CD4-positive, alpha-beta T cell (primary cell): Measurements from ENCODE around the gene AGT. TPM values are rescaled to one million over a fixed set of nuclear protein-coding genes. Genes with fewer than 3 reads are reported as not detected.

ENCODE experiments used
- ATAC-seq: fragments of 200-7000 bp; cut with Tn5 transposase; one replicate; pipeline ENCODE4 v1.10.0; 2022; ENCODE audit warnings: mild to moderate bottlenecking; ENCODE audit not compliant: poor library complexity
- CTCF ChIA-PET: fragments of 350-600 bp; sonication (Branson Sonifier 250); formaldehyde crosslinking; loops from one replicate; lab custom pipeline; 2021; ENCODE audit warnings: antibody characterized with exemption, inconsistent platforms; lab: Charles Lee
- POLR2A ChIA-PET: fragments of 350-600 bp; sonication (Branson Sonifier 250); formaldehyde crosslinking; loops from one replicate; lab custom pipeline; 2021; ENCODE audit warnings: antibody characterized with exemption, inconsistent platforms; lab: Charles Lee
- DNase-seq, 14 experiments: peaks; one replicate each; pipeline ENCODE4 v3.0.0-alpha.2; 2013 to 2020; ENCODE audit warnings: mixed read lengths in 2 of 14
- H3K27ac ChIP-seq, 2 donors: one replicate each; pipeline versions ENCODE4 v1.5.1 to v1.7.0; 2013; ENCODE audit warnings: low read length in 2 of 2, low read depth in 1 of 2, mild to moderate bottlenecking in 1 of 2
- H3K27me3 ChIP-seq, 2 experiments: 1 replicate in 1 of 2; 2 replicates in 1 of 2; pipeline versions ENCODE4 v1.6.1 to v1.7.0; 2013; ENCODE audit warnings: low read length in 2 of 2, control low read depth in 1 of 2, mild to moderate bottlenecking in 1 of 2, moderate library complexity in 1 of 2; ENCODE audit not compliant: insufficient read depth in 2 of 2, control insufficient read depth in 1 of 2
- H3K36me3 ChIP-seq: one replicate; pipeline ENCODE4 v1.6.1; 2013; ENCODE audit warnings: low read length, control low read depth; ENCODE audit not compliant: insufficient read depth
- H3K4me1 ChIP-seq: one replicate; pipeline ENCODE4 v1.6.1; 2013; ENCODE audit warnings: low read length, control low read depth; ENCODE audit not compliant: insufficient read depth
- H3K4me3 ChIP-seq: one replicate; pipeline ENCODE4 v1.5.1; 2013; ENCODE audit warnings: mild to moderate bottlenecking, low read length, moderate library complexity
- H3K9me3 ChIP-seq, 2 experiments: 1 replicate in 1 of 2; 2 replicates in 1 of 2; pipeline versions ENCODE4 v1.6.1 to v1.7.0; 2013; ENCODE audit warnings: low read length in 2 of 2, mild to moderate bottlenecking in 2 of 2, control low read depth in 1 of 2, moderate library complexity in 1 of 2; ENCODE audit not compliant: control insufficient read depth in 1 of 2, insufficient read depth in 1 of 2
- H3K27ac Mint-ChIP-seq: one replicate; pipeline ENCODE4 v1.8.0; 2020; ENCODE audit warnings: mixed read lengths
- H3K27me3 Mint-ChIP-seq: one replicate; pipeline ENCODE4 v1.8.0; 2021; ENCODE audit warnings: mixed read lengths
- H3K36me3 Mint-ChIP-seq: one replicate; pipeline ENCODE4 v1.8.0; 2021; ENCODE audit warnings: low read depth, mixed read lengths
- H3K4me1 Mint-ChIP-seq: one replicate; pipeline ENCODE4 v1.8.0; 2021; ENCODE audit warnings: low read depth, mixed read lengths
- H3K4me3 Mint-ChIP-seq: one replicate; pipeline ENCODE4 v1.8.0; 2020; ENCODE audit warnings: mild to moderate bottlenecking, mixed read lengths
- H3K9me3 Mint-ChIP-seq: one replicate; pipeline ENCODE4 v1.8.0; 2020; ENCODE audit warnings: mixed read lengths
- CTCF ChIP-seq: fragments of 200-600 bp; IDR thresholded peaks from one replicate; pipeline ENCODE4 v1.8.0; 2022; ENCODE audit warnings: antibody characterized with exemption, mild to moderate bottlenecking
- intact Hi-C, 2 experiments: fragments of 100-400 bp; cut with DNase I in 1 of 2; cut with micrococcal nuclease in 1 of 2; formaldehyde crosslinking; loops; one replicate each; pipeline versions ENCODE4 v1.15.1 to v1.9.0; 2023 to 2025; cut with DNase I, micrococcal nuclease
- total RNA-seq, 174 experiments: library from RNA in 2 of 174; stranded (reverse) in 2 of 174; gene quantifications; one replicate each; pipeline ENCODE4 v1.2.3 and lab custom pipeline; 2021 to 2026

AGT gene
- total RNA-seq, 2 experiments from 2014 or later = not detected

GRCh38 chr1:230682274-230682673, 31.6 kb downstream of the AGT start:
- ATAC-seq (no peak), DNase-seq (no peak)
- Mint-ChIP-seq H3K27me3 (no peaks in the 10 kb centered on the region), H3K4me3 (no peak overlapping the region), H3K4me1 (no peaks in the 10 kb centered on the region), H3K36me3 (peaks cover 97% of the 10 kb centered on the region), H3K27ac (no peak overlapping the region), H3K9me3 (no peaks in the 10 kb centered on the region)
- ChIA-PET POLR2A (no interaction called here), CTCF (no interaction called here)
- no peaks in the 10 kb centered on the region for H3K9me3 ChIP-seq
- no peaks in the 10 kb centered on the region for H3K4me1 ChIP-seq
- no peak overlapping the region for H3K4me3 ChIP-seq
- no peaks in the 10 kb centered on the region for H3K27me3 ChIP-seq
- intact Hi-C loops = no loop called here
- H3K36me3 ChIP-seq = peaks cover 94% of the 10 kb centered on the region
- no peak for TF ChIP-seq CTCF
- no peak overlapping the region for H3K27ac ChIP-seq

- CTCF ChIA-PET = no interaction called here
- Mint-ChIP-seq H3K27me3 (no peaks in the 10 kb centered on the region), H3K4me3 (no peak overlapping the region), H3K9me3 (no peaks in the 10 kb centered on the region), H3K36me3 (peaks cover 97% of the 10 kb centered on the region), H3K27ac (no peak overlapping the region), H3K4me1 (no peaks in the 10 kb centered on the region)
- Histone ChIP-seq H3K9me3 (no peaks in the 10 kb centered on the region), H3K4me1 (no peaks in the 10 kb centered on the region), H3K27ac (no peak overlapping the region), H3K27me3 (no peaks in the 10 kb centered on the region), H3K4me3 (no peak overlapping the region), H3K36me3 (peaks cover 88% of the 10 kb centered on the region)
- ATAC-seq (no peak), DNase-seq (no peak)
- POLR2A ChIA-PET = no interaction called here
- no peak for TF ChIP-seq CTCF
- intact Hi-C loops = no loop called here
Observed at GRCh38 chr1:230681599-230681998, 32.3 kb downstream of the AGT start.

- H3K9me3 Mint-ChIP-seq = no peaks in the 10 kb centered on the region
- H3K27me3 Mint-ChIP-seq = no peaks in the 10 kb centered on the region
- Histone ChIP-seq H3K4me3 (no peak overlapping the region), H3K27me3 (no peaks in the 10 kb centered on the region), H3K36me3 (peaks cover 82% of the 10 kb centered on the region), H3K9me3 (no peaks in the 10 kb centered on the region), H3K27ac (no peak overlapping the region), H3K4me1 (no peaks in the 10 kb centered on the region)
- H3K4me3 Mint-ChIP-seq = no peak overlapping the region
- DNase-seq (no peak), ATAC-seq (no peak)
- intact Hi-C loops = no loop called here
- ChIA-PET POLR2A (no interaction called here), CTCF (no interaction called here)
- H3K27ac Mint-ChIP-seq = no peak overlapping the region
- TF ChIP-seq CTCF = no peak
- peaks cover 97% of the 10 kb centered on the region for H3K36me3 Mint-ChIP-seq
- H3K4me1 Mint-ChIP-seq = no peaks in the 10 kb centered on the region
Observed at GRCh38 chr1:230680300-230681025, 33.5 kb downstream of the AGT start.
